HEK293T (cell line): ENCODE measurements around the gene ITGB3BP.

ENCODE experiments used
- BHLHE40 ChIP-seq: fragments of 450-650 bp; IDR thresholded peaks from 2 replicates; pipeline ENCODE4 v1.6.1; 2016; ENCODE audit warnings: mild to moderate bottlenecking, moderate library complexity, borderline replicate concordance
- FOXM1 ChIP-seq: fragments of 450-650 bp; IDR thresholded peaks from 2 replicates; pipeline ENCODE4 v1.6.1; 2017; ENCODE audit warnings: mild to moderate bottlenecking, borderline replicate concordance

DNA sequence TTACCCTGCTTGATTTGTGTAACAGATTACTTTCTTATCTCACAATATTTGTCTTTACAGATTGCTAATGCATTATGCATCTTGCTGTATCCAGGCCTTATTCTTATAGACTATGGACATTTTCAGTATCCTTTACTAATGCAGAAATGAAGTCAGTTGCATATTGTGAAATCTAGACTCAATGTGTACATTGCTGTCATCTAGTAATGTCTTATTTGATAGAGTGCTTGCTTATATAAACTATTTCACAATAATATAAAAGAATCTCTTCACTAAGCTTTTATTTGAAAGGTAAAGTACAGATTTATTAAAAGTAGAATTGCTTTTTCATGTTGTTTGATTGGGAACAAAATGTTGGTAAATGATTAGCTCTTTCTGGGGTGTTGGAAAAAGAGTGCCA, 116.0 kb downstream of the ITGB3BP start:
- TF ChIP-seq BHLHE40 (no peak), FOXM1 (no peak)
